Skin epidermis (tissue), 12 donors: ENCODE measurements around the gene PABPC1L.

Experiments
- H3K27ac ChIP-seq, 21 experiments: fragments of 200-600 bp; sonication (generic) in 11 of 21; one replicate each; pipeline ENCODE4 v1.5.0; 2020; ENCODE audit warnings: mild to moderate bottlenecking in 3 of 21, inconsistent platforms in 2 of 21, moderate library complexity in 2 of 21
- H3K4me3 ChIP-seq, 7 experiments: fragments of 200-600 bp; sonication (generic) in 2 of 7; one replicate each; pipeline ENCODE4 v1.5.0; 2020; ENCODE audit warnings: inconsistent platforms in 2 of 7, mild to moderate bottlenecking in 2 of 7, moderate library complexity in 1 of 7

Gene PABPC1L

GRCh38 chr20:44896583-44896982, 13.3 kb upstream of the PABPC1L start:
- H3K4me3 ChIP-seq: no peak overlapping the region
- peak overlapping the region in 2 of 21 experiments; percentile 12 to 67 for H3K27ac ChIP-seq

- peak overlapping the region in 5 of 21 experiments; percentile 6 to 67 (median 12) for H3K27ac ChIP-seq
- no peak overlapping the region for H3K4me3 ChIP-seq
These were observed 12.7 kb upstream of the PABPC1L start for GRCh38 chr20:44897133-44897532.

DNA sequence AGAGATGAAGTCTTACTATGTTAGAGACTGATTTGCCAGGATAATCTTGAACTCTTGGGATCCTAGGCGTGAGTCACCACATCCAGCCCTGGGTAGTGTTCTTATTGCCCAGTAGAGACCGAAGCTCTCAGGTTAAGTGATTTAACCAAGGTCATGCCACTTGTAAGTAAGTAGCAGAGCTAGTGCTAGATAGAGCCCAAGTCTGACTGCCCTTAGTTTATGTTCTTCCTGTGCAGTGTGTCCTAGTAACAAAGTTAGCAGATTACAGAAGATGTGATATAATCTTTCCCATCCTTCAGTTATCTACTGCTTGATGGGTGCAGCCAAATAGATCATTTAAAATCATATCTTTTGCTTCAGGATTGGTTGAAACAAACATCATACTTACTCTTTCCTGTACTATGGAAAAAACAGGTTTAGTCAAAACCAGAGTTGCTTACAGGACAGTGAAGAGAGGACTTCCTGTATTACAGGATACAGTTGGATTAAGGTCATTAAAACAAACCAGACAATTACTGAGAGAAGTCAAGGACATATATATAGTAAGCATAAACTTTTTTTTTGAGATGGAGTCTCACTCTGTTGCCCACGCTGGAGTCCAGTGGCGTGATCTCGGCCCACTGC, 9.5 kb upstream of the PABPC1L start:
- H3K27ac ChIP-seq: no peak overlapping the region
- H3K4me3 ChIP-seq: no peak overlapping the region

GRCh38 chr20:44901974-44902373, 7.9 kb upstream of the PABPC1L start:
- Histone ChIP-seq H3K4me3 (no peak overlapping the region), H3K27ac (no peak overlapping the region)

- no peak overlapping the region for H3K4me3 ChIP-seq
- H3K27ac ChIP-seq: no peak overlapping the region
These were observed 5.5 kb upstream of the PABPC1L start for GRCh38 chr20:44904377-44904776.

GRCh38 chr20:44908987-44909871, 631 bp upstream of the PABPC1L start:
- H3K27ac ChIP-seq: peak overlapping the region in 7 of 21 experiments; percentile 13 to 62 (median 42)
- peak overlapping the region; percentile 40 to 73 (median 66) for H3K4me3 ChIP-seq

DNA sequence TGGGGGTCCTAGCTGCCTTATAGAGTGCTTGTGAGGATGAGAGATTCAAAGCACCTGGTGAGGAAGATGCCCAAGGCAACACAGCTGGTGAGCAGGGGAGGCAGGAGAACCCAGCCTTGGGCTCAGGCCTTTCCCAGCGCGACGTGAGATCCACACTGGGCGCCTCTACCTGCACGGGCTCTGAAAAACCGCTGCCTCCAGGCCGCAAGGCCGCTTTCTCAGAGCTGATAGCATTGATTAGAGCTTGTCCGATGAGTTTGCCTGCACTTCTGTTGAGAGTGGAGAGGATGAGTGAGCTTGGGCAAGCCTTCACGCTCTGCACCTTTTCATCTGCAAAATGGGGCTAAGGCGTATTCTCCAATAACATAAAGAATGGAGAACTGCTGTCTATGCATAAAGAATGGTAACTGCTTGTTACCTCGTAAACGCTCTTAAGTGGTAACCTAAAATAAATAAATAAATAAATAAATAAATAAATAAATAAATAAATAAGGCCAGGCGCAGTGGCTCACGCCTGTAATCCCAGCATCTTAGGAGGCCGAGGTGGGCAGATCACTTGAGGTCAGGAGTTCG, 916 bp downstream of the PABPC1L start:
- H3K4me3 ChIP-seq: peak overlapping the region; percentile 40 to 73 (median 66)
- H3K27ac ChIP-seq: peak overlapping the region in 2 of 21 experiments; percentile 42 to 65

GRCh38 chr20:44911264-44911921, 1.5 kb downstream of the PABPC1L start:
- Histone ChIP-seq H3K4me3 (no peak overlapping the region), H3K27ac (no peak overlapping the region)

GRCh38 chr20:44912189-44912588, 2.3 kb downstream of the PABPC1L start:
- Histone ChIP-seq H3K27ac (no peak overlapping the region), H3K4me3 (no peak overlapping the region)

GRCh38 chr20:44914924-44915323, 5.1 kb downstream of the PABPC1L start:
- no peak overlapping the region for H3K4me3 ChIP-seq
- no peak overlapping the region for H3K27ac ChIP-seq

DNA sequence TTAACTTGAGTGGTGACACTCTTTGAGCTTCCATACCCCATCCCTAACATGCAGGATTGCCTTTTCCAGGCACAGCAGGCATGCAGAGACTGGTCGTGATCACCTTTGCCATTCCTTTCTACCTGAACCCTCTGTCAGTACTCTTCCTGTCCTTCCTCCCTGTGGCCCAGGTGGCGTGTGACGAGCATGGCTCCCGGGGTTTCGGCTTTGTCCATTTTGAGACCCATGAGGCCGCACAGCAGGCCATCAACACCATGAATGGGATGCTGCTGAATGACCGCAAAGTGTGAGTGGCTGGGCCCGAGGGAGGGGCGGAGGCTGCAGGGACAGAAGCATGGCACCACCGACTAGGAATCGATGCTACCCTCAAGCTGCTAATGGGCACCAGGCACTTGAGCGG, 6.7 kb downstream of the PABPC1L start:
- Histone ChIP-seq H3K4me3 (no peak overlapping the region), H3K27ac (no peak overlapping the region)

GRCh38 chr20:44917399-44917798, 7.5 kb downstream of the PABPC1L start:
- no peak overlapping the region for H3K27ac ChIP-seq
- H3K4me3 ChIP-seq: no peak overlapping the region

- Histone ChIP-seq H3K4me3 (no peak overlapping the region), H3K27ac (no peak overlapping the region)
These were observed 8.5 kb downstream of the PABPC1L start for GRCh38 chr20:44918342-44918741.

GRCh38 chr20:44918761-44919160, 8.9 kb downstream of the PABPC1L start:
- Histone ChIP-seq H3K4me3 (no peak overlapping the region), H3K27ac (no peak overlapping the region)

DNA sequence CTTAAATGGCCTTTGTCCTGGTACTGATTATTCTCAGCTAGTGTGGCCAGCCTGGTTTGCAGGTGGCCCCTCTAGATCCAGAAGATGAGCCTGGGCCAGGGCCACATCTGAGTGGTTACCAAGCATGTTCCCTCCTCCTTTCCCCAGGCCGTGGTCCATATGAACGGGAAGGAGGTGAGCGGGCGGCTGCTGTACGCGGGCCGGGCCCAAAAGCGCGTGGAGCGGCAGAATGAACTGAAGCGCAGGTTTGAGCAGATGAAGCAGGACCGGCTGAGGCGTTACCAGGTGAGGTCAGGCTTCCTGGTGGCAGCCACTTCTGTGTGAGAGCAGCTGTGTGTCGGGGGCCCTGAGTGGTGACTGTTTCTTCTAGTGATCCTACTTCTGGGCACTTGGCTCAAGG, 11.6 kb downstream of the PABPC1L start:
- H3K27ac ChIP-seq: no peak overlapping the region
- no peak overlapping the region for H3K4me3 ChIP-seq

- no peak overlapping the region for H3K4me3 ChIP-seq
- H3K27ac ChIP-seq: no peak overlapping the region
These were observed 14.7 kb downstream of the PABPC1L start for GRCh38 chr20:44924541-44924940.

DNA sequence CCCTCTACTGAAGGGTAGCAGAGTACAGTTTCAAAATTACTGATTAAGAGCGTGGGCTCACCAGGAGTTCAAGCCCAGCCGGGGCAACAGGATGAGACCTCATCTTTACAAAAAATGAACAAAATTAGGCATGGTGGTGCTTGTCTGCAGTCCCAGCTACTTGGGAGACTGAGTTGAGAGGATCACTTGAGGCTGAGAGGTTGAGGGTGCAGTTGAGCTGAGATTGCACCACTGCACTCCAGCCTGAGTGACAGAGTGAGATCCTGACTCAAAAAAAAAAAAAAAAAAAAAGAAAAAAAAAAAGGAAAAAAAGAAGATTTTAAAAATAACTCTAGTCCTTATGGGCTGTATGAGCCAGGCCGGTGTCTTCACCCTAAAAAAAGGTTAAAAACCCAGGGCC, 18.7 kb downstream of the PABPC1L start:
- no peak overlapping the region for H3K27ac ChIP-seq
- H3K4me3 ChIP-seq: no peak overlapping the region

- Histone ChIP-seq H3K4me3 (no peak overlapping the region), H3K27ac (no peak overlapping the region)
These were observed 20.8 kb downstream of the PABPC1L start for GRCh38 chr20:44930517-44931168.

GRCh38 chr20:44931911-44932310, 22.1 kb downstream of the PABPC1L start:
- no peak overlapping the region for H3K4me3 ChIP-seq
- no peak overlapping the region for H3K27ac ChIP-seq

DNA sequence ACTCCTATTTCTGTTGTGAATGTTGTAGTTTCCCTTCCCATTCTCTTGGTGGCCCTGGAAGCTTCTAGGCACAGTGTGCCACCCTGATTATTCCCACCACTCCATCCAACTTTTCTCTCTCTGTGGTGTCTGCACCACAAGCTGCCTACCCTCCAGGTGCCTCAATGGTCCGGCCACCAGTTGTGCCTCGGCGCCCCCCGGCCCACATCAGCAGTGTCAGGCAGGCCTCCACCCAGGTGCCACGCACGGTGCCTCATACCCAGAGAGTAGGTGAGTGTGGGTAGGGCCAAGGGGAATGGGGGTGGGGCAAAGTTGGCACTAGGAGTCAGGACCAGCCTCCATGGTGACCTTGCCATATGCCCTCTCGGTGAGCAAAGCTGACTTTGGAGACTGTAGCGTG, 23.1 kb downstream of the PABPC1L start:
- Histone ChIP-seq H3K27ac (no peak overlapping the region), H3K4me3 (no peak overlapping the region)
